Lung (tissue), 12 donors: ENCODE measurements around the gene FAM161B. TPM values are rescaled to one million over a fixed set of nuclear protein-coding genes. Genes with fewer than 3 reads are reported as not detected.
"Not testable (repeated sequence)": the region's sequence is repeated elsewhere in the genome, so short reads cannot be mapped to it uniquely, and the experiment has no call there.

Source experiments
- ATAC-seq: fragments of 200-7000 bp; cut with Tn5 transposase; one replicate; pipeline ENCODE4 v1.9.1; 2020; ENCODE audit warnings: moderate number of reproducible peaks; ENCODE audit not compliant: insufficient read depth, low FRiP score
- DNase-seq, 3 donors: peaks; one replicate each; pipeline ENCODE4 v3.0.0-alpha.2; 2013 to 2017
- H3K27ac ChIP-seq, 2 donors: one replicate each; pipeline ENCODE4 v1.5.1; 2013; ENCODE audit warnings: mild to moderate bottlenecking in 2 of 2, moderate library complexity in 2 of 2, control low read depth in 1 of 2, inconsistent platforms in 1 of 2, low read depth in 1 of 2, low read length in 1 of 2
- H3K27me3 ChIP-seq, 3 donors: one replicate each; pipeline ENCODE4 v1.5.1; 2013; ENCODE audit warnings: low read length in 2 of 3; ENCODE audit not compliant: control insufficient read depth in 3 of 3, insufficient read depth in 3 of 3
- H3K36me3 ChIP-seq, 4 donors: one replicate each; pipeline ENCODE4 v1.5.1; 2013; ENCODE audit warnings: low read length in 4 of 4, mild to moderate bottlenecking in 1 of 4, moderate library complexity in 1 of 4; ENCODE audit not compliant: control insufficient read depth in 4 of 4, insufficient read depth in 4 of 4
- H3K4me1 ChIP-seq, 5 donors: one replicate each; pipeline ENCODE4 v1.5.1; 2013; ENCODE audit warnings: low read length in 5 of 5, mild to moderate bottlenecking in 2 of 5, moderate library complexity in 1 of 5; ENCODE audit not compliant: control insufficient read depth in 5 of 5, insufficient read depth in 5 of 5
- H3K4me3 ChIP-seq: one replicate; pipeline ENCODE4 v1.5.1; 2013; ENCODE audit warnings: mild to moderate bottlenecking, control low read depth, moderate library complexity
- H3K9ac ChIP-seq, 2 donors: one replicate each; pipeline ENCODE4 v1.5.1; 2013; ENCODE audit warnings: low read length in 2 of 2, control low read depth in 1 of 2; ENCODE audit not compliant: insufficient read depth in 1 of 2
- H3K9me3 ChIP-seq, 4 donors: one replicate each; pipeline ENCODE4 v1.5.1; 2013; ENCODE audit warnings: low read length in 3 of 4, mild to moderate bottlenecking in 1 of 4, moderate library complexity in 1 of 4; ENCODE audit not compliant: control insufficient read depth in 4 of 4, insufficient read depth in 3 of 4
- WGBS, 2 donors: extraction: QIAGEN DNeasy Blood & Tissue Kit; methylation state at CpG; one replicate each; pipeline ENCODE4 v1.1.7; 2013; 5-methylcytosine and 5-hydroxymethylcytosine counted together
- polyA plus RNA-seq, 2 donors: library from polyadenylated mRNA; stranded (reverse); fragments of 200-250 nt; gene quantifications; one replicate each; pipeline ENCODE4 v1.2.1, GENCODE V29; 2013
- total RNA-seq, 2 donors: library from RNA; depleted of rRNA in 1 of 2; stranded (reverse); fragments of >200 nt in 1 of 2; gene quantifications; one replicate each; pipeline ENCODE4 v1.2.1, GENCODE V29; 2014 to 2021
- TF ChIP-seq, protein P1 (sequence below): IDR thresholded peaks from 2 replicates; pipeline ENCODE4 v1.5.1; 2012; ENCODE audit warnings: mild to moderate bottlenecking; ENCODE audit errors: control extremely low read depth, extremely low read depth
- donor health status: control.
- donor health status: control.
- donor health status: Bipolar disorder and iron deficiency.
- donor health status: healthy.
- donor health status: DM: yes; HTN: yes; CAD: no.

Gene FAM161B
- total and polyA plus RNA-seq, 4 donors, result 1.9 to 9.7 (median 3.4) TPM

DNA sequence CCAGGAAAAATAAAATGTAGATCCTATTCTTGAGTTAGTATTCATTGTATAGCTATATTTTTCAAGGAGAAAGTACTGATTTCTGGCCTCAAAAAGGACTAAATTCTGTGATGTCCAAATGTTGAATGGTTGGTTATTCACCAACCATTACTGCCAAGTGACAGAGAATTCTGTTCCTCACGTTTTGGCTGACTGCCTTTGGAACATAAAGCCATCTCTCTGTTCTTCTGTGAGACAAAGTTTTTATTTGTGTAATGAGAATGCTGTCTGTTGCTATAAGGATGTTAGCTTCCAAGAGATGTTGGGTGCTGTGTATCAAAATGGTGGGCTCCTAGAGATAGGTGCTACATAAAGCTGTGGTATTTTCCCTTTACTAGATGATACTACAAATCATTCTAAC lies 54.0 kb downstream of the FAM161B start:
- H3K4me3 ChIP-seq, result no peak overlapping the region
- H3K27ac ChIP-seq, result no peak overlapping the region
- H3K9me3 ChIP-seq, result no peaks in the 10 kb centered on the region
- H3K36me3 ChIP-seq, result peaks cover 18 to 41% (median 40%) of the 10 kb centered on the region in 4 donors
- 77 to 85% methylated on average over 1 of the region's 1 CpG for WGBS, 2 donors
- TF ChIP-seq, protein P1, sequence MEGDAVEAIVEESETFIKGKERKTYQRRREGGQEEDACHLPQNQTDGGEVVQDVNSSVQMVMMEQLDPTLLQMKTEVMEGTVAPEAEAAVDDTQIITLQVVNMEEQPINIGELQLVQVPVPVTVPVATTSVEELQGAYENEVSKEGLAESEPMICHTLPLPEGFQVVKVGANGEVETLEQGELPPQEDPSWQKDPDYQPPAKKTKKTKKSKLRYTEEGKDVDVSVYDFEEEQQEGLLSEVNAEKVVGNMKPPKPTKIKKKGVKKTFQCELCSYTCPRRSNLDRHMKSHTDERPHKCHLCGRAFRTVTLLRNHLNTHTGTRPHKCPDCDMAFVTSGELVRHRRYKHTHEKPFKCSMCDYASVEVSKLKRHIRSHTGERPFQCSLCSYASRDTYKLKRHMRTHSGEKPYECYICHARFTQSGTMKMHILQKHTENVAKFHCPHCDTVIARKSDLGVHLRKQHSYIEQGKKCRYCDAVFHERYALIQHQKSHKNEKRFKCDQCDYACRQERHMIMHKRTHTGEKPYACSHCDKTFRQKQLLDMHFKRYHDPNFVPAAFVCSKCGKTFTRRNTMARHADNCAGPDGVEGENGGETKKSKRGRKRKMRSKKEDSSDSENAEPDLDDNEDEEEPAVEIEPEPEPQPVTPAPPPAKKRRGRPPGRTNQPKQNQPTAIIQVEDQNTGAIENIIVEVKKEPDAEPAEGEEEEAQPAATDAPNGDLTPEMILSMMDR, result no peak
- no peaks in the 10 kb centered on the region for H3K27me3 ChIP-seq
- H3K4me1 ChIP-seq, result peaks cover 0 to 10% (median 0%) of the 10 kb centered on the region in 5 donors
- no peak for ATAC-seq
- no peak for DNase-seq
- no peak overlapping the region for H3K9ac ChIP-seq

DNA sequence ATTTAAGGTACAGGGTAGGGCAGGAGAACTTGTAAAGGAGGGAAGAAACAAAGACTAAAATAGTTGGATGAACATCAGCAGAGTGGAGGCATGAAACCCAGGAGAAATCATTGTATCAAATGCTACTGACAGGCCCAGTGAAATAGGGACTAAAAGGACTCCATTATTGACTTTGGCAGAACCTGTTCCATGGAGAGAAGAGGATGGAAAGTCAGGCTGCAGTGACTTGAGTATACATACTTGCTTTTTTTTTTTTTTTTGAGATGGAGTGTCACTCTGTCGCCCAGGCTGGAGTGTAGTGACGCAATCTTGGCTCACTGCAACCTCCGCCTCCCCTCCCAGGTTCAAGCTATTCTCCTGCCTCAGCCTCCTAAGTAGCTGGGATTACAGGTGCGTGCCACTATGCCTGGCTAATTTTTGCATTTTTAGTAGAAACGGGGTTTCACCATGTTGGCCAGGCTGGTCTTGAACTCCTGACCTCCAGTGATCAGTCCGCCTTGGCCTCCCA lies 55.7 kb downstream of the FAM161B start:
- 71 to 76% methylated on average over 6 of the region's 6 CpGs for WGBS, 2 donors
- not testable (repeated sequence) for H3K27ac ChIP-seq, H3K9me3 ChIP-seq, H3K9ac ChIP-seq, H3K4me3 ChIP-seq, H3K4me1 ChIP-seq, H3K27me3 ChIP-seq, ATAC-seq
- peak in 1 of 3 donors; percentile 3 for DNase-seq
- H3K36me3 ChIP-seq, result peaks cover 14 to 39% (median 33%) of the 10 kb centered on the region in 4 donors

DNA sequence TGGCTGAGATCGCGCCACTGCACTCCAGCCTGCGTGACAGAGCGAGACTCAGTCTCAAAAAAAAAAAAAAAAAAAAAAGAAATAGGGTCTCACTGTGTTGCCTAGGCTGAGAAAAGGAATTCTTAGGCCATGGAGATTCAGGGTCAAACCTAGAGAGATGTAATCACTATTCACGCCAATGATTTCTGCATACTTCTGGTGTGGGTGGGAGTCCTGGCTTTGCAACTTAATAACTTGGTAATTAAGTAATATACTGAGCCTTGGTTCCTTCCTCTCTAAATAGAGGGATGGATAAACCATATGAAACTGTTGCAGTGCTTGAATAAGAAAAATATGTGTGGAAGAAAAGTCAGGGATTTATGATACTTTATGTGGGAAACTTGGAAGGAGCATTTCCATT lies 60.5 kb downstream of the FAM161B start:
- Histone ChIP-seq H3K36me3 (peaks cover 1 to 12% (median 10%) of the 10 kb centered on the region in 4 donors), H3K9ac (no peak overlapping the region), H3K9me3 (no peaks in the 10 kb centered on the region), H3K4me3 (no peak overlapping the region), H3K4me1 (peaks cover 0 to 16% (median 11%) of the 10 kb centered on the region in 5 donors), H3K27ac (no peak overlapping the region), H3K27me3 (no peaks in the 10 kb centered on the region)
- ATAC-seq (no peak), DNase-seq (no peak)
- TF ChIP-seq, protein P1, result no peak
- 81 to 87% methylated on average over 5 of the region's 5 CpGs for WGBS, 2 donors

DNA sequence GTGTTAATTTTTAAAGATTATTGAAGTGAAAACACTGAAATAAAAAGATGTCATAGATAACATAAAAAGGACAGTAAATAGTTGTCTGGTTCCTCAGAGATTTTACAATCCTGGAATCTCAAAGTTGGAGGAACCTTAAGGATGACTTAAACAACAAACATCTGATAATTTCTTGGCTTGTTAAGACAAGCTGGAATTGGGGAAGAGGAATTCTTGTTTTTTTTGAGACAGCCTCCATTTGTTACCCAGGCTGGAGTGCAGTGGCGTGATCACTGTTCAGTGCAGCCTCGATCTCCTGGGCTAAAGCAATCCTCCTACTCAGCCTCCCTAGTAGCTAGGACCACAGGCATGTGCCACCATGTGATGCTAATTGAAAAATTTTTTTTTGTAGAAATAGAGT lies 60.9 kb downstream of the FAM161B start:
- H3K4me1 ChIP-seq, result peaks cover 0 to 16% (median 11%) of the 10 kb centered on the region in 5 donors
- no peak overlapping the region for H3K9ac ChIP-seq
- ATAC-seq (no peak), DNase-seq (no peak)
- H3K27me3 ChIP-seq, result no peaks in the 10 kb centered on the region
- H3K4me3 ChIP-seq, result no peak overlapping the region
- WGBS, 2 donors, result 88 to 89% methylated on average over 2 of the region's 2 CpGs
- no peak overlapping the region for H3K27ac ChIP-seq
- TF ChIP-seq, protein P1, result no peak
- peaks cover 0 to 9% (median 7%) of the 10 kb centered on the region in 4 donors for H3K36me3 ChIP-seq
- no peaks in the 10 kb centered on the region for H3K9me3 ChIP-seq
